SKM-1 (cell line): ENCODE results near the gene HES5.

ENCODE experiments used
- DNase-seq: peaks from one replicate; lab custom pipeline; 2025; ENCODE audit not compliant: unreplicated experiment; lab: John Stamatoyannopoulos, UW

The HES5 gene

DNA sequence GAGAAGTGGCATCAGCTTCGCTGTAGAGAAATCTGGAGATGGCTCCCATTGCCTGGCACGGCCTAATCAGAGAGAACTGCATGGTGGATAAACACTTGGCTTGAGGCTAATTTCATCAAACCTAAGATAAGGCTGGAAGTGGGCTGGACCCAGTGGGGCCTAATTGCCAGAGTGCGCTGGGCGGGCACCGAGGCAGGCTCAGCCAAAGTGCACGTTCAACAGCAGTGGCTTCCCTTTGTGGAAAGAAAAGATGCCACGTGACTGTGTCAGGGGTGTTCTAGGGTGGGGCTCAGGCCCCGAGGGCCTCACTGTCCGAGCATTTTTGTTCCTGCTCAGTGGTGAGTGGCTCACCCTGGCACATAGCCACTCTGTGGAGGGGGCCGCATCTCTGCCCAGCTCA is 48.2 kb downstream of the HES5 start:
- no peak for DNase-seq

DNA sequence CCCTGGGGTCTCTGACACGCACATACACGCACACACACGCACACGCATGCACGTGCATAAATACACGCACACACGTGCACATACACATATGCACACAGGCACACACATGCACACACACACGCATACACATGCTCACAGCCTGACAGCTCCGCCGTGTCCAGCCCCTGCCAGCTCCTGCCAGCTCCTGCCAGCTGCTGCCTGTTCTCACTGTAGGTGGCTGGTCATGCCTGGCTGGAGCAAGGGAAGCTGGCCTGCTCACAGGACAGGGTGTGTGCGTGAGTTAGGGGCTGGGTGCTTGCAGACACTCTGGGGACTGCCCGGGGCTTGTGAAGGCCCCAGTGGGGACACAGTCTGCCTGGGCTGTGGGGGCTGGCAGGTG is 49.1 kb downstream of the HES5 start:
- no peak for DNase-seq

- DNase-seq: no peak
These were observed 49.7 kb downstream of the HES5 start for GRCh38 chr1:2480236-2480985.

- DNase-seq: no peak
These were observed 50.4 kb downstream of the HES5 start for GRCh38 chr1:2479618-2480017.

DNA sequence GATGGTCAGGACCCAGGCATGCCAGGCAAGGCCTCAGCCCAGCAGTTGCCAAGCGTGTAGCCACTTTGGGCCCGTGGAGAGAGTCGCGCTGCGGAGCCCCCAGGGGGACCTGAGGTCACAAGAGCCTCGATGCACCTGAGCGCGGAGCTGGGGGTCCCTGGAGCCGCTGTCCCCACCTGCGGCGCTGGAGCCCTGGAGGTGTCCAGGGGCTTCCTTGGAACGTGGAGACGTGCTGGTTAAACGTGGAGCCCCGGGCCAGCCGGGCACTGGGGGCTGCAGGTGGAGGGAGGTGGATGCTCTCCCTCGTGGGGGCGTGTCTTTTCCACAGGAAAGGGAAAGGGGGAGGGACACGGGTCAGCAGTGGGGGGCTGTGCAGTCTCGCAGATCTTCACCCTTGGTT is 50.9 kb downstream of the HES5 start:
- DNase-seq: no peak
